Thymus (tissue), 11 donors: ENCODE results near the gene EIF2B1. TPM values are rescaled to one million over a fixed set of nuclear protein-coding genes. Genes with fewer than 3 reads are reported as not detected.
"Not testable (repeated sequence)": the region's sequence is repeated elsewhere in the genome, so short reads cannot be mapped to it uniquely, and the experiment has no call there.

ENCODE experiments used
- DNase-seq, 9 donors: peaks; one replicate each; pipeline ENCODE4 v3.0.0-alpha.2; 2013; ENCODE audit warnings: low spot score in 9 of 9, low read depth in 6 of 9, missing footprints in 1 of 9
- H3K27ac ChIP-seq, 2 donors: one replicate each; pipeline ENCODE4 v1.5.1; 2013; ENCODE audit warnings: control low read depth in 1 of 2, low read depth in 1 of 2, low read length in 1 of 2, mild to moderate bottlenecking in 1 of 2, moderate library complexity in 1 of 2
- H3K27me3 ChIP-seq, 2 donors: one replicate each; pipeline ENCODE4 v1.5.1; 2013; ENCODE audit warnings: low read length in 1 of 2; ENCODE audit not compliant: control insufficient read depth in 2 of 2, insufficient read depth in 1 of 2
- H3K36me3 ChIP-seq, 2 donors: one replicate each; pipeline ENCODE4 v1.5.1; 2013; ENCODE audit warnings: low read length in 1 of 2, mild to moderate bottlenecking in 1 of 2, moderate library complexity in 1 of 2; ENCODE audit not compliant: control insufficient read depth in 2 of 2, insufficient read depth in 2 of 2
- H3K4me1 ChIP-seq, 2 donors: one replicate each; pipeline ENCODE4 v1.5.1; 2013; ENCODE audit warnings: low read length in 2 of 2; ENCODE audit not compliant: control insufficient read depth in 2 of 2, insufficient read depth in 2 of 2
- H3K4me3 ChIP-seq, 2 donors: one replicate each; pipeline ENCODE4 v1.5.1; 2013; ENCODE audit warnings: low read length in 2 of 2, control low read depth in 1 of 2, mild to moderate bottlenecking in 1 of 2
- H3K9me3 ChIP-seq, 2 donors: one replicate each; pipeline ENCODE4 v1.5.1; 2013; ENCODE audit warnings: low read length in 1 of 2, mild to moderate bottlenecking in 1 of 2; ENCODE audit not compliant: control insufficient read depth in 2 of 2, insufficient read depth in 1 of 2
- WGBS: extraction: QIAGEN DNeasy Blood & Tissue Kit; methylation state at CpG from one replicate; pipeline ENCODE4 v1.1.7; 2013; 5-methylcytosine and 5-hydroxymethylcytosine counted together
- polyA plus RNA-seq: library from polyadenylated mRNA; stranded (reverse); fragments of 200-250 nt; gene quantifications from one replicate; pipeline ENCODE4 v1.2.3, GENCODE V29; 2013
- total RNA-seq: library from RNA; stranded (reverse); fragments of 120-200 nt; gene quantifications from one replicate; pipeline ENCODE4 v1.2.4, GENCODE V29; 2013
- donor health status: healthy.

EIF2B1 gene
- total and polyA plus RNA-seq, 2 donors = 37.1 to 39.6 TPM

DNA sequence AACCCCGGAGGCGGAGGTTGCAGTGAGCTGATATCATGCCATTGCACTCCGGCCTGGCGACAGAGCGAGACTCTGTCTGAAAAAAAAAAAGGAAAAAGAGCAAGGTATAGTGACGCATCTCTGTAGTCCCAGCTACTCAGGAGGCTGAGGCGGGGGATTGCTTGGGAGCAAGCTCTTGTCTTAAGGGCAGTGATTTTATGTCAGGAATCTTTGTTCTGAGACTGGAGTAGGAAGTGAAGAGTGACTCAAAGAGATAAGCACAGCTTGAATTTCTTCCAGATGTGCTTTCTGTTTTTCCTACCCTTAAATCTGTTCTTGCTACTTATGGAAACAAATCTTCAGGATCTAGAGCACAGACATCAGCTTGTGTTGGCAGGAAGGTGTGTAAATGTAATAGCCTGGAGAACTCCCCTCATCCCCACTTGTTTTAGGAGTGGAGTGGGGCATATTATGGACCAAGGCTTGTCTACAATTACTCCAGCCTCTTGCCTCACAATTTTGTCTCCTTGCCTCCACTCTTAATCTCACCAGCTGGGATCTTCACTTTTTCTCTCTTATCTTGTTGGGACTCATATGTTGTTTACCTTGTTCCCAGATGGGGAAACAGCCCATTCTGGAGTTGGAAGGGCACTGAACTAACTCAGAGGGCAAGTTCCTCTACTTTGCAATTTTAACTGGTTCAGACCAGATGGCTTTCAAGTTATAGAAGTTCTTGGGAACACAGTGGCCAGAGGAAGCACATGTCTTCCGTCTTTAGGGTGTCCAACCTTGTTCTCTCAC lies 41.6 kb downstream of the EIF2B1 start:
- H3K27ac ChIP-seq = no peak overlapping the region
- WGBS = 82% methylated on average over 8 of the region's 8 CpGs
- no peak overlapping the region for H3K4me3 ChIP-seq
- H3K9me3 ChIP-seq = no peaks in the 10 kb centered on the region
- DNase-seq = no peak
- H3K27me3 ChIP-seq = no peaks in the 10 kb centered on the region
- H3K36me3 ChIP-seq = peaks cover 48 to 72% of the 10 kb centered on the region in 2 donors
- H3K4me1 ChIP-seq = peaks cover 0 to 4% of the 10 kb centered on the region in 2 donors

DNA sequence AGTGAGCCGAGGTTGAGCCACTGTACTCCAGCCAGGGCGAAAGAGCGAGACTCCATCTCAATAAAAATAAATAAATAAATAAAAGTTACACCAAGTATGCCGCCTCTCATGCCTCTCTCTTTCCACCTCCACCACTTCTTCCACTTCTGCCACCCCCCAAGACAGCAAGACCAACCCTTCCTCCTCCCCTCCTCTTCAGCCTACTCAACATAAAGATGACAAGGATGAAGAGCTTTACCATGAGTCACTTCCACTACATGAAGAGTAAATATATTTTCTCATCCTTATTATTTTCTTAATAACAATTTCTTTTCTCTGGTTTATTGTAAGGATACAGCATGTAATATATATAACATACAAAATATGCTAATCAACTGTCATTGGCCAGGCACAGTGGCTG lies 52.7 kb downstream of the EIF2B1 start:
- Histone ChIP-seq H3K9me3 (peaks cover 0 to 6% of the 10 kb centered on the region in 2 donors), H3K4me1 (peaks cover 20 to 26% of the 10 kb centered on the region in 2 donors), H3K4me3 (no peak overlapping the region), H3K27me3 (no peaks in the 10 kb centered on the region), H3K27ac (no peak overlapping the region), H3K36me3 (no peaks in the 10 kb centered on the region)
- WGBS = 99% methylated on average over 4 of the region's 4 CpGs
- no peak for DNase-seq

DNA sequence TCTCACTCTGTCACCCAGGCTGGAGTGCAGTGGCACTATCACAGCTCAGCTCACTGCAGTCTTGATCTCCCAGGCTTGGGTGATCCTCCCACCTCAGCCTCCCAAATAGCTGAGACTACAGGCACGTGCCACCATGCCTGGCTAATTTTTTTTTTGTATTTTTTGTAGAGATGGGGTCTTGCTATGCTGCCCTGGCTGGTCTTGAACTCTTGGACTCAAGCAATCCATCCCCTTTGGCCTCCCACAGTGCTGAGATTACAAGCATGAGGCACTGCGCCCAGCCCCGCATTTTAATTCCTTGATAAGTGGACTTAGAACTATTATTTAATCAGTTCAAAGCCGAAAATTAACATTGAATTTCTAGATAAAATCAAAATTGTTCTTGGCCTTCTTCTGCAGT lies 54.7 kb downstream of the EIF2B1 start:
- WGBS = 98% methylated on average over 4 of the region's 4 CpGs
- peaks cover 15 to 18% of the 10 kb centered on the region in 2 donors for H3K4me1 ChIP-seq
- H3K4me3 ChIP-seq, H3K27me3 ChIP-seq, DNase-seq, H3K27ac ChIP-seq, H3K36me3 ChIP-seq, H3K9me3 ChIP-seq: not testable (repeated sequence)

DNA sequence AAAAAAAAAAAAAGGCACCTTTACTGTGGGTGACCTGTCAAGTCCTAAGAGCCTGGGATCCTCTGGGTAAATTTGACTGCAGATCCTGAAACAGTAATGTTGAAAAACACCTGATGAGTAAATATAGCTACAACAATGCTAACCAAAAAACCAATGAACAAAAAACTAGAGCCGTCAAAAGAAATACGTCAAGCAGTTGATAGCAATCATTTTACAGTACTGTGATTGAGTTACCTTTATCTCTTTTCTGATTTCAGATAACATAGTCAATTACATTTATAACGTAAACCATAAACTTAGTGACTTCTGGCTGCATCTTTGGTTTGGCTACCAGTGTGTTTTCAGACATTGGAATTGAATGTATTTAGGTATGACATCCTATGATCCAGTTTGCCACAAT lies 55.2 kb downstream of the EIF2B1 start:
- no peaks in the 10 kb centered on the region for H3K9me3 ChIP-seq
- H3K27ac ChIP-seq = no peak overlapping the region
- 95% methylated on average over 3 of the region's 3 CpGs for WGBS
- no peaks in the 10 kb centered on the region for H3K36me3 ChIP-seq
- DNase-seq = no peak
- H3K4me1 ChIP-seq = peaks cover 13 to 15% of the 10 kb centered on the region in 2 donors
- no peaks in the 10 kb centered on the region for H3K27me3 ChIP-seq
- H3K4me3 ChIP-seq = no peak overlapping the region

DNA sequence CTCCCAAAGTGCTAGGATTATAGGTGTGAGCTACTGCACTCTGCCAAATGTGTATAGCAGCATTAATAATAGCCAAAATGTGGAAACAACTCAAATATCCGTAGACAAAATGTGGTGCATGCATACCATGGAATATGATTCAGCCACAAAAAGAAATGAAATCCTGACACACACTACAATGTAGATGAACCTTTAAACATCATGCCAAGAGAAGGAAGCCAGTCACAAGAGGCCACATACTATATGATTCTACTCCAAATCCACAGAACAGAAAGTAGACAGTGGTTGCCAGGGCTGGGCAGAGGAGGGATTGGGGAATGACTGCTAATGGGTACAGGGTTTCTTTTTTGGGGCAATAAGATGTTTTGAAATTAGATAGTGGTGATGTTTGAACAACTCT lies 56.9 kb downstream of the EIF2B1 start:
- 97% methylated on average over 1 of the region's 1 CpG for WGBS
- Histone ChIP-seq H3K27me3 (no peaks in the 10 kb centered on the region), H3K27ac (no peak overlapping the region), H3K4me1 (no peaks in the 10 kb centered on the region), H3K36me3 (no peaks in the 10 kb centered on the region), H3K4me3 (no peak overlapping the region), H3K9me3 (no peaks in the 10 kb centered on the region)
- DNase-seq = no peak

DNA sequence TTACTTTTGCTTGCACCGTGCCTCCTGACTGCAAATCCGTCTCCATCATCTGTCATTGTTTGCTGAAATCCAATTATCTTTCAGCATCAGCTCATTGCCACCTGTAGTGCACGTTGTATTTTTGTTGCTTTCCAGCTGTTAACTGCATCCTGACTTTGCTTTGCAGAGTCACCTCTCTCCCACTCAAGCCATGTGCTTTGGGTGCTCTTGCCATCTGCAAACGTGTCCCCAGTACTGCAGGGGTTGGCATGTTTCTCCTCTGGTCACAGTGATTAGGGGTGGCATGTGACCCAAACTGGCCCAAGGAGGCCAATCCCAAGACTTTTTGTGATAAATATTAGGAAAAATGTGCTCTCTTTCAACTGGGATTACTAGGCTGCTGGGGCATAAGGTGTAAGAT lies 59.6 kb downstream of the EIF2B1 start:
- Histone ChIP-seq H3K27me3 (no peaks in the 10 kb centered on the region), H3K27ac (no peak overlapping the region), H3K36me3 (no peaks in the 10 kb centered on the region), H3K4me3 (no peak overlapping the region), H3K9me3 (no peaks in the 10 kb centered on the region), H3K4me1 (peaks cover 5 to 13% of the 10 kb centered on the region in 2 donors)
- DNase-seq = no peak
- WGBS = 48% methylated on average over 4 of the region's 4 CpGs

DNA sequence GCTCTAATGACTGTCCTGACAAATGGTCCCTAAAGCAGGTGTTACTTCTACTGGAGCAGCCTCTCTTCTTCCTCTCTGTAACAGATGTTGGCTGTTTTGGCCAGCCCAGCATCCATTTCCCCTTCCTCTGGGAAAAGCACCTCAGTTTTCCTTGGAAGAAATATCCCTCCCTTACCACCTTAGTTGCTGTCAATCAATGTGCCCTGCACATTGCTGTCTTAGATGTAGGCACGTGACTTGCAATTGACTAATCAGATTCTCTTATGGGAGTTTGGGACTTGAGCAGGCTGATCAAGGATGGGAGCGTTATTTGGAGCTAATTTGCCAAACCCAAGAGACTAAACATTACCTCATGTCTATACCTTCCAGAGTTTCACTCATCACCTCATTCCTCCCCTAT lies 61.1 kb downstream of the EIF2B1 start:
- Histone ChIP-seq H3K4me3 (no peak overlapping the region), H3K27ac (no peak overlapping the region), H3K9me3 (no peaks in the 10 kb centered on the region), H3K36me3 (no peaks in the 10 kb centered on the region), H3K4me1 (peaks cover 5 to 13% of the 10 kb centered on the region in 2 donors), H3K27me3 (no peaks in the 10 kb centered on the region)
- 66% methylated on average over 2 of the region's 2 CpGs for WGBS
- no peak for DNase-seq

DNA sequence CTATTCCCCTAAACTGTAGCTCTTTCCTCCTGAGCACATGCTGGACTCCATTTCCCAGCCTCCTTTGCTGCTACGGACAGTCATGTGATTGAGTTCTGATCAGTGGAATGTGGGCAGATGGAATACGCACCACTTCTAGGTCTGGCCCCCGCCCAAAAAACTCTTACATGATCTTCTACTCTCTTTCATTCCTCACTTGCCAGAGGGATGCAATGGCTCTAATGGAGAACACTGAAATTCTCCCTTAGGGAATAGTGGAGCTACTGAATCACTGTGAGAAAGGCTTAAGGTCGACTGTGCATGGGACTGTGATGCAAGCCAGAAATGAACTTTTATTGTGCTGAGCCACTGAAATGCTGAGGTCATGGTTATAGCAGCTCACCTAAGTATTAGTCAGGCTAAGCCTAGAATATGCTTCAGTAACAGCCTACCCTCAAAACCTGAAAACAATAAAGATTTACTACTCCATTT lies 62.1 kb downstream of the EIF2B1 start:
- DNase-seq = no peak
- Histone ChIP-seq H3K4me1 (peaks cover 5 to 13% of the 10 kb centered on the region in 2 donors), H3K27ac (no peak overlapping the region), H3K9me3 (no peaks in the 10 kb centered on the region), H3K36me3 (no peaks in the 10 kb centered on the region), H3K27me3 (no peaks in the 10 kb centered on the region), H3K4me3 (no peak overlapping the region)
- WGBS = 94% methylated on average over 4 of the region's 4 CpGs
